AG04449 (cell line): ENCODE results near the gene SDHAF4.

Source experiments
- CTCF ChIA-PET: fragments of 350-600 bp; formaldehyde crosslinking; extraction: SDS; loops from one replicate; lab custom pipeline; 2021; ENCODE audit warnings: antibody characterized with exemption; lab: Yijun Ruan, JAX
- POLR2A ChIA-PET: fragments of 400-600, 350-600 bp; formaldehyde crosslinking; extraction: SDS; loops from one replicate; lab custom pipeline; 2020; ENCODE audit warnings: antibody characterized with exemption, inconsistent platforms; lab: Yijun Ruan, JAX
- DNase-seq: peaks from one replicate; pipeline ENCODE4 v3.0.0-alpha.2; 2010; ENCODE audit warnings: low read depth, low spot score
- H3K4me3 ChIP-seq: 2 replicates; pipeline ENCODE4 v1.5.1; 2011; ENCODE audit warnings: low read depth, mild to moderate bottlenecking, control low read depth, low read length
- CTCF ChIP-seq: IDR thresholded peaks from one replicate; pipeline ENCODE4 v1.5.1; 2011; ENCODE audit warnings: mild to moderate bottlenecking, moderate library complexity, low read length, control low read depth, inconsistent platforms; ENCODE audit not compliant: insufficient read depth; ENCODE audit errors: missing control alignments

Gene SDHAF4

GRCh38 chr6:70566751-70567382, at the start of gene SDHAF4:
Gene SDHAF4 (plus strand): TSS chr6:70566930. CDS start chr6:70566941, 11 bp downstream.
- TF ChIP-seq CTCF, result peak; percentile 10

DNA sequence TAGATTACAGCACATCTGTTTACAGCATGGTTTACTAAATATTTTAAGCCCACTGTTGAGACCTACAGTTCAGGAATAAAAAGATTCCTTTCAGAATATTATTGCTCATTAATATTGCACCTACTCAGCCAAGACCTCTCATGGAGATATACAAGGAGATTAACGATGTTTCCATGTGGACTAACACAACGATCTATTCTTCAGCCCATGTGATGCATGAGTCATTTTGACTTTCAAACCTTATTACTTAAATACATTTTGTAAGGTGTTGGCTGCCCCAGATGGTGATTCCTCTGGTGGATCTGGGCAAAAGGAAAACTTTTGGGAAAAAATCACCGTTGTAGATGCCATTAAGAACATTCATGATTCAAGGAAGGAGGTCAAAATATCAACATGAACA, 48.0 kb upstream of the SDHAF4 start:
- TF ChIP-seq CTCF, result no peak
- H3K4me3 ChIP-seq, result no peak overlapping the region
- POLR2A ChIA-PET, result no interaction called here
- CTCF ChIA-PET, result interaction anchor here (1.2 to 6.9 kb wide), 2 partner anchors 168 to 169 kb away, joined by 3 to 33 read pairs; no protein-coding TSS in a partner anchor
- no peak for DNase-seq

More at GRCh38 chr6:70566751-70567382, at the start of gene SDHAF4:
- ChIA-PET CTCF (interaction anchor here (1.1 to 2.8 kb wide), 2 partner anchors 20 to 120 kb away, joined by 3 to 11 read pairs; no protein-coding TSS in a partner anchor), POLR2A (interaction anchor here (1.3 kb wide), 1 partner anchor 8 kb away, joined by 5 read pairs; no protein-coding TSS in a partner anchor)
- H3K4me3 ChIP-seq, result peak within 1 kb of the TSS; percentile 89
- DNase-seq, result no peak

GRCh38 chr6:70520575-70520974, 46.2 kb upstream of the SDHAF4 start:
- H3K4me3 ChIP-seq, result no peak overlapping the region
- ChIA-PET CTCF (interaction anchor here (0.7 to 6.9 kb wide), 11 partner anchors 14 to 493 kb away, joined by 3 to 33 read pairs (median 3); no protein-coding TSS in a partner anchor), POLR2A (interaction anchor here (0.6 kb wide), 1 partner anchor 1684 kb away, joined by 3 read pairs; no protein-coding TSS in a partner anchor)
- TF ChIP-seq CTCF, result no peak
- DNase-seq, result no peak

- no peak for TF ChIP-seq CTCF
- ChIA-PET POLR2A (no interaction called here), CTCF (no interaction called here)
- no peak for DNase-seq
- H3K4me3 ChIP-seq, result no peak overlapping the region
These were observed 41.9 kb upstream of the SDHAF4 start for GRCh38 chr6:70524721-70525286.

DNA sequence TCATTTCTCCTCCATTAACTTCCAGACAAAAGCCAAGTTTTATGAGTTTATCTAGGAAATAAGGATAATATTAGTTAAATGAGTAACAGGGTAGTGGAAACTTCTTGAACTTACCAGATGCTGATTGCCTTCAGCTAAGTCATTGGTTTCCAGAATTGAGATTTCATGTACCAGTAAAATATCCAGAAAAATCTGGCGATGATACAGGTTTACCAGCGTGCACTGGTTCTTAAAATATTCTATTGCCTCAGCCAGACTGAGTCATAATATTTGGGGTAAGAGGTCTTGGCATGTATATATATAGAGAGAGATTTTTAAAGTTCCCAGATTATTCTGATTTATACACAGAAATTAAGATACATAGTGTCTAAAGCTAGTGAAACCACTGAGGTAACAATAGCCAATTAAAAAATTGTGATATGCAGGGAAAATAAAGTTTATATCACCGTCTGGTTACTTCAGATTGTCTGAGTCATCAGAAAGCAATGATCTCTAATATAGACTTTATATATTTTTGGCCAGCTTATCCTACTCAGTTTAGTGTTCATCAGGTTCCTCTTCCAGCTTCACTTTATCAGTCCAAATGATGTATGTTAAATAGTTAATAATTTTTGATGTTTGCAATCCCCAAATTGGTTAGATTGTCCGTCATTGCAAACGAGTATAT, 39.5 kb upstream of the SDHAF4 start:
- CTCF ChIA-PET, result interaction anchor here (1.1 to 1.4 kb wide), 3 partner anchors 10 to 358 kb away, joined by 3 to 5 read pairs (median 4); no protein-coding TSS in a partner anchor
- no peak for DNase-seq
- POLR2A ChIA-PET, result no interaction called here
- no peak for TF ChIP-seq CTCF
- H3K4me3 ChIP-seq, result no peak overlapping the region

GRCh38 chr6:70530023-70530422, 36.7 kb upstream of the SDHAF4 start:
- H3K4me3 ChIP-seq, result no peak overlapping the region
- no peak for TF ChIP-seq CTCF
- no peak for DNase-seq
- ChIA-PET POLR2A (no interaction called here), CTCF (no interaction called here)
